Mammary epithelial cell (primary cell): Measurements from ENCODE around the gene IMPDH2.

Source experiments
- CTCF ChIP-seq, 2 donors: IDR thresholded peaks in 1 of 2; conservative IDR thresholded peaks in 1 of 2; 2 replicates each; pipeline ENCODE4 v1.5.1; 2011 to 2012; ENCODE audit warnings: inconsistent platforms in 2 of 2, low read length in 2 of 2, mild to moderate bottlenecking in 2 of 2, control low read depth in 1 of 2, low read depth in 1 of 2; ENCODE audit not compliant: insufficient read depth in 1 of 2; ENCODE audit errors: extremely low read depth in 1 of 2
- EZH2 ChIP-seq: IDR thresholded peaks from 2 replicates; pipeline ENCODE4 v1.6.1; 2012; ENCODE audit warnings: low read length, inconsistent platforms, borderline replicate concordance

- no peak for TF ChIP-seq CTCF (conservative IDR thresholded peaks at IDR 0.05 in 1 of 2, IDR thresholded peaks at IDR 0.05 in 1 of 2; ENCODE audit: extremely low read depth in 1 of 2, insufficient read depth in 1 of 2, low read depth in 1 of 2, low read length in 2 of 2)
- no peak for TF ChIP-seq EZH2
Observed at GRCh38 chr3:49019941-49020329, 9.3 kb downstream of the IMPDH2 start.
